Trophoblast cell (in vitro differentiated cells and primary cell): ENCODE measurements around the gene HGD.

ENCODE experiments used
- DNase-seq, 2 donors: peaks; one replicate each; pipeline ENCODE4 v3.0.0-alpha.2; 2016
- H2AFZ ChIP-seq: 2 replicates; pipeline ENCODE4 v1.6.1; 2013; ENCODE audit warnings: low read length, moderate library complexity, mild to moderate bottlenecking; ENCODE audit not compliant: insufficient read depth, poor library complexity
- H2AK5ac ChIP-seq: 2 replicates; pipeline ENCODE4 v1.6.1; 2013; ENCODE audit warnings: mild to moderate bottlenecking, low read length
- H2BK120ac ChIP-seq: 2 replicates; pipeline ENCODE4 v1.6.1; 2013; ENCODE audit warnings: low read length, mild to moderate bottlenecking, moderate library complexity; ENCODE audit not compliant: insufficient read depth, poor library complexity
- H2BK12ac ChIP-seq: 2 replicates; pipeline ENCODE4 v1.6.1; 2013; ENCODE audit warnings: mild to moderate bottlenecking, low read length, moderate library complexity
- H2BK5ac ChIP-seq: 2 replicates; pipeline ENCODE4 v1.6.1; 2013; ENCODE audit warnings: low read length, low read depth, moderate library complexity, mild to moderate bottlenecking; ENCODE audit not compliant: poor library complexity
- H3K14ac ChIP-seq: 2 replicates; pipeline ENCODE4 v1.6.1; 2013; ENCODE audit warnings: mild to moderate bottlenecking, low read length
- H3K18ac ChIP-seq: 2 replicates; pipeline ENCODE4 v1.6.1; 2013; ENCODE audit warnings: mild to moderate bottlenecking, low read length
- H3K23ac ChIP-seq: 2 replicates; pipeline ENCODE4 v1.6.1; 2013; ENCODE audit warnings: low read length
- H3K27ac ChIP-seq: 2 replicates; pipeline ENCODE4 v1.5.1; 2013; ENCODE audit warnings: low read depth, mild to moderate bottlenecking, inconsistent platforms, low read length, moderate library complexity
- H3K27me3 ChIP-seq: 2 replicates; pipeline ENCODE4 v1.6.1; 2013; ENCODE audit warnings: inconsistent platforms, mild to moderate bottlenecking, low read length, moderate library complexity; ENCODE audit not compliant: insufficient read depth
- H3K36me3 ChIP-seq, 2 experiments: 1 replicate in 1 of 2; 2 replicates in 1 of 2; pipeline ENCODE4 v1.6.1; 2013; ENCODE audit warnings: low read length in 2 of 2, mild to moderate bottlenecking in 2 of 2, moderate library complexity in 1 of 2; ENCODE audit not compliant: insufficient read depth in 2 of 2, control insufficient read depth in 1 of 2
- H3K4ac ChIP-seq: 2 replicates; pipeline ENCODE4 v1.6.1; 2013; ENCODE audit warnings: low read depth, mild to moderate bottlenecking, low read length, moderate library complexity
- H3K4me1 ChIP-seq, 2 experiments: 1 replicate in 1 of 2; 2 replicates in 1 of 2; pipeline ENCODE4 v1.6.1; 2013; ENCODE audit warnings: low read length in 2 of 2, mild to moderate bottlenecking in 2 of 2, moderate library complexity in 1 of 2; ENCODE audit not compliant: insufficient read depth in 2 of 2, control insufficient read depth in 1 of 2
- H3K4me2 ChIP-seq: 2 replicates; pipeline ENCODE4 v1.6.1; 2013; ENCODE audit warnings: inconsistent platforms, mild to moderate bottlenecking, low read length, moderate library complexity
- H3K4me3 ChIP-seq: 2 replicates; pipeline ENCODE4 v1.5.1; 2013; ENCODE audit warnings: mild to moderate bottlenecking, low read depth, low read length, inconsistent platforms
- H3K79me1 ChIP-seq: one replicate; pipeline ENCODE4 v1.6.1; 2013; ENCODE audit warnings: low read length
- H3K79me2 ChIP-seq: 2 replicates; pipeline ENCODE4 v1.6.1; 2013; ENCODE audit warnings: low read length, mild to moderate bottlenecking; ENCODE audit not compliant: control insufficient read depth, insufficient read depth, poor library complexity
- H3K9ac ChIP-seq: 2 replicates; pipeline ENCODE4 v1.6.1; 2013; ENCODE audit warnings: mild to moderate bottlenecking, low read length
- H3K9me3 ChIP-seq: 2 replicates; pipeline ENCODE4 v1.6.1; 2013; ENCODE audit warnings: low read depth, mild to moderate bottlenecking, control low read depth, inconsistent platforms, low read length; ENCODE audit not compliant: insufficient read depth
- H4K12ac ChIP-seq: 2 replicates; pipeline ENCODE4 v1.6.1; 2013; ENCODE audit warnings: low read depth, mild to moderate bottlenecking, low read length, moderate library complexity
- H4K8ac ChIP-seq: 2 replicates; pipeline ENCODE4 v1.6.1; 2013; ENCODE audit warnings: low read depth, mild to moderate bottlenecking, low read length, moderate library complexity
- H4K91ac ChIP-seq: one replicate; pipeline ENCODE4 v1.6.1; 2013; ENCODE audit warnings: low read depth, mild to moderate bottlenecking, low read length, moderate library complexity
- WGBS: extraction: QIAGEN DNeasy Blood & Tissue Kit; methylation state at CpG from one replicate; pipeline ENCODE4 v1.1.7; 2013; ENCODE audit warnings: missing lambda C conversion rate; ENCODE audit not compliant: insufficient read length, insufficient coverage; ENCODE audit errors: extremely low coverage; 5-methylcytosine and 5-hydroxymethylcytosine counted together

Gene HGD

GRCh38 chr3:120713262-120713661 is 31.2 kb upstream of the HGD start:
- Histone ChIP-seq H3K4me1 (no peaks in the 10 kb centered on the region), H3K4me3 (no peak overlapping the region), H3K14ac (no peak overlapping the region), H3K9me3 (no peaks in the 10 kb centered on the region), H3K27me3 (no peaks in the 10 kb centered on the region), H3K18ac (no peak overlapping the region), H3K4me2 (no peak overlapping the region), H4K91ac (no peak overlapping the region), H2AK5ac (no peak overlapping the region), H2BK120ac (no peak overlapping the region), H2BK5ac (no peak overlapping the region), H4K12ac (no peak overlapping the region), H3K23ac (no peak overlapping the region), H4K8ac (no peak overlapping the region), H3K27ac (no peak overlapping the region), H3K79me1 (no peaks in the 10 kb centered on the region), H2BK12ac (no peak overlapping the region), H3K4ac (no peak overlapping the region), H3K36me3 (no peaks in the 10 kb centered on the region), H3K79me2 (no peaks in the 10 kb centered on the region), H3K9ac (no peak overlapping the region), H2AFZ (no peak overlapping the region)
- DNase-seq, result no peak

- Histone ChIP-seq H3K79me1 (no peaks in the 10 kb centered on the region), H3K4me1 (no peaks in the 10 kb centered on the region), H3K9ac (no peak overlapping the region), H3K79me2 (no peaks in the 10 kb centered on the region), H3K18ac (no peak overlapping the region), H4K8ac (no peak overlapping the region), H2AFZ (no peak overlapping the region), H2BK120ac (no peak overlapping the region), H3K14ac (no peak overlapping the region), H3K9me3 (no peaks in the 10 kb centered on the region), H4K91ac (no peak overlapping the region), H3K27me3 (no peaks in the 10 kb centered on the region), H3K27ac (no peak overlapping the region), H3K4me3 (no peak overlapping the region), H4K12ac (no peak overlapping the region), H2BK5ac (no peak overlapping the region), H3K36me3 (no peaks in the 10 kb centered on the region), H3K4me2 (no peak overlapping the region), H3K23ac (no peak overlapping the region), H2AK5ac (no peak overlapping the region), H3K4ac (no peak overlapping the region), H2BK12ac (no peak overlapping the region)
- peak in 1 of 2 donors; percentile 32 for DNase-seq
- WGBS, result no CpG with 5 or more reads among the region's 1 CpG
Observed at GRCh38 chr3:120710369-120710768, 28.3 kb upstream of the HGD start.

- Histone ChIP-seq H3K9ac (no peak overlapping the region), H3K18ac (no peak overlapping the region), H3K27me3 (no peaks in the 10 kb centered on the region), H2BK120ac (no peak overlapping the region), H2AK5ac (no peak overlapping the region), H4K12ac (no peak overlapping the region), H2BK12ac (no peak overlapping the region), H3K79me1 (no peaks in the 10 kb centered on the region), H3K27ac (no peak overlapping the region), H3K4me3 (no peak overlapping the region), H3K4ac (no peak overlapping the region), H4K91ac (no peak overlapping the region), H2BK5ac (no peak overlapping the region), H3K4me2 (no peak overlapping the region), H3K23ac (no peak overlapping the region), H3K4me1 (no peaks in the 10 kb centered on the region), H3K14ac (no peak overlapping the region), H2AFZ (no peak overlapping the region), H3K9me3 (no peaks in the 10 kb centered on the region), H4K8ac (no peak overlapping the region), H3K79me2 (no peaks in the 10 kb centered on the region), H3K36me3 (no peaks in the 10 kb centered on the region)
- DNase-seq, result no peak
Observed at GRCh38 chr3:120708408-120708807, 26.4 kb upstream of the HGD start.

- Histone ChIP-seq H3K9ac (no peak overlapping the region), H3K4me3 (no peak overlapping the region), H3K4ac (no peak overlapping the region), H2AFZ (no peak overlapping the region), H3K4me2 (no peak overlapping the region), H4K12ac (no peak overlapping the region), H3K23ac (no peak overlapping the region), H3K14ac (no peak overlapping the region), H3K79me2 (no peaks in the 10 kb centered on the region), H2BK12ac (no peak overlapping the region), H4K91ac (no peak overlapping the region), H3K27ac (no peak overlapping the region), H4K8ac (no peak overlapping the region), H3K9me3 (no peaks in the 10 kb centered on the region), H3K36me3 (no peaks in the 10 kb centered on the region), H3K18ac (no peak overlapping the region), H2BK120ac (no peak overlapping the region), H3K27me3 (no peaks in the 10 kb centered on the region), H3K4me1 (no peaks in the 10 kb centered on the region), H2AK5ac (no peak overlapping the region), H2BK5ac (no peak overlapping the region), H3K79me1 (no peaks in the 10 kb centered on the region)
- no peak for DNase-seq
Observed at GRCh38 chr3:120706950-120707349, 24.9 kb upstream of the HGD start.
